Right kidney (tissue), 9 donors: ENCODE measurements around the gene MCOLN2.
A peak's percentile ranks its signal among the peaks of the same experiment; 100 is the strongest.
"Not testable (repeated sequence)": the region's sequence is repeated elsewhere in the genome, so short reads cannot be mapped to it uniquely, and the experiment has no call there.

Experiments used
- DNase-seq: peaks from one replicate; pipeline ENCODE4 v3.0.0-alpha.2; 2016
- long read RNA-seq, 8 donors: transcript quantifications; one replicate each; lab custom pipeline, GENCODE V29; 2026

Gene MCOLN2
- long read RNA-seq, donor 1, result 0 reads
- long read RNA-seq, donor 2, result 0 reads
- long read RNA-seq, donor 3, result 0 reads
- long read RNA-seq, donor 4, result 0 reads
- long read RNA-seq, donor 5, result 0 reads
- long read RNA-seq, donor 6, result 0 reads
- long read RNA-seq, donor 7, result 0 reads
- long read RNA-seq, donor 8, result 0 reads

DNA sequence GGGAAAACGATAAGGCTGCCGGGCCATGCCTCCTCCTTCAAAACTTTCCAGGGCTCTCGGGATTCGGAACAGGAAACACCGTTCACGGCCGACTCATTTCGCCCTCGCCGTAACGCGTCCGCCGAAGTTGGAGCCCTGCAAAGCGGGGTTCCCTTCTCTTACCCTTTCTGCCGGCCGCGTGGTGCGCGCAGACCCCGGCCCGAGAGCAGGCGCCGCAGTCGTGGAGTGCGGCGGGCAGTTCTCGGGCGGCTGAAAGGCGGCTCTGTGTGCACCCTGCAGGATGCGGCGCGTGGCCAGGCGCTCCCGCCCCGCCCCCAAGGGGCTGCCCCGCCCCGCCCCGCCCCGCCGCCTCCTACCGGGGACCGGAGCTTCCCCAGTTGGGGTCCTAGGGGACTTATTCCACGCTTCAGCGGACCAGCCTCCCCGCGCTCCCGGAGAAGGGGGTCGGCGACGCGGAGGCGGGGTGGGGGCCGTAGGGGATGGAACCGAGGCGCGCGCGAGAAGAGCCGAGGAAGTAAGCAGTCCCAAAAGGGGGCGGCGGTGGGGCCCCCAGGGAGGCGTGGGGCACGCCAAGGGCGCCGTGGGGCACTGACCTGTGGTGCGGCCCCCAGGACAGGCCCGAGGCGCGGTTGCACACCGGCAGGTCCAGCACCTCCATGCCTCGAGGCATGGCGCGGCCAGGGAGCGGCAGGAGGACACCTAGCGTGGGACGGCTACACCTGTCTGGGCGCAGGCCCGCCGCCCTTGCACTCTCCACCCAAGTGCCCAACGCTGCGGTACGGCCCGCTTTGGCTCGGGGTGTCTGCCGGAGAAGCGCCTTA, at the start of gene MCOLN2:
MCOLN2 (minus strand) TSS at position 268 of the 821 bp plus-strand sequence; CDS start at position 27, 241 bp downstream.
- peak; percentile 72 for DNase-seq

- DNase-seq, result no peak
These were observed 45.5 kb upstream of the MCOLN2 start for GRCh38 chr1:85042413-85042812.

DNA sequence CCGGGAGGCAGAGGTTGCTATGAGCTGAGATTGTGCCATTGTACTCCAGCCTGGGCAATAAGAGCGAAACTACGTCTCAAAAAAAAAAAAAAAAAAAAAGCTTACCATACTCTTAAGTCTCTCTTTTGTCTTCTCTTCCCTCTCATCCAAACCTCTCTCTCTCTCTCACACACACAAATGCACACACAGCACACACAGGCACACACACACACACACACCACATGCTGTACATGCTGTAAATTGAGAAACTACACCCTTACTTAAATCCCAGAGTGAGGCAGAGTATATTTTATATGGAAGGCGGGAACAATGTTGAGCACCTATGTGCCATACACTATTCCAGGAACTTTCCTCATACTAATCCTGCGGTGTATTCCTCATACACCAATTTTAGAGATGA, 44.9 kb upstream of the MCOLN2 start:
- no peak for DNase-seq

GRCh38 chr1:85033221-85033620, 36.3 kb upstream of the MCOLN2 start:
- no peak for DNase-seq

GRCh38 chr1:85030536-85030935, 33.6 kb upstream of the MCOLN2 start:
- no peak for DNase-seq

DNA sequence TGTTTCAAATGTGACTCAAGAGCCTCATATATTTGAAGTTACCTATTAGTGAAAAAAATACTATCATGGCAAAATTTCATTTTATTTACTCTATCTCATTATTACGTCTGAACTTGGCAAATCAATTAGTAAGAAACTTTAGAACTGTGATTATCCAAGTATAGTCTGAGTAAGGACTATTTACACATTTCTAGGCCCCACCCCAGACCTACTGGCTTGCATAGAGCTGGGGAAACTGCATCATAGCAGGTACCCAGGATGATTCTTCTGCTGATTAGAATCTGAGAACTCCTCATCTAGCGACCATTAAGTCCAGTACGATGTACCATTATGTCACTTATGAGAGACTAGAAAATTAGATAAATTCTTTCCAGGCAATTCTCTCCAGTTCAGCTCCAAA, 31.2 kb upstream of the MCOLN2 start:
- DNase-seq, result no peak

DNA sequence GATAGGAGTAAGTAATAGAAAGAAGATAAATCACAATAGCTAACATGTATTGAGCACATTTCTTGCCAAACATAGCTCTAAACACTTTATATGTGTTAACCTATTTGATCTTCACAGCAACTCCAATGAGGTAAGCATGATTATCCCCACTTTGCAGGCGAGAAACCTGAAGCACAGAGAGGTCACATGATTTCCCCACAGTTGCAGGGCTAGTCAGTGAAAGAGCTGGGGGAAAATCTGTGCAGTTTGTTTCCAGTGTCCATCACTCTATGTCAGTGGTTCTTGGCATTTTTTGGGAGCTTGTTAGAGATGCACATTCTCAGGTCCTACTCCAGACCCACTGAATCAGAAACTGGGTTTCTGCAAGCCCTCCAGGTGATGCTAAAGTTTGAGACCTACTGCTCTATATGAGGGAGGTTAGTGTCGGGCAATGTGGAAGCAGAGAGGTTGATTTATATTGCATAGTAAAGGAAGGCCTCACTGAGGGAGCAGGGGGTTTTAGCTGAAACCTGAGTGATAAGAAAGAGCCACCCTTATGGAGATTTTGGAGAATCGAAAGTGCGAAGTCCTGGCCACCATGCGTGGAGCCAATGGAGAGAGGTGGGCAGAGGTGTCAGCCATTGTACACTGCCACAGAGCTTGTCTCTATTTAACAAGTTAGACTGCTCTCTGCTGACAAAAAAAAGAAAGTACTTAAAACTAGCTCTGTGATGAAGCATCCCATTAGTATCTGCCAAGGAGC, 30.5 kb upstream of the MCOLN2 start:
- no peak for DNase-seq

DNA sequence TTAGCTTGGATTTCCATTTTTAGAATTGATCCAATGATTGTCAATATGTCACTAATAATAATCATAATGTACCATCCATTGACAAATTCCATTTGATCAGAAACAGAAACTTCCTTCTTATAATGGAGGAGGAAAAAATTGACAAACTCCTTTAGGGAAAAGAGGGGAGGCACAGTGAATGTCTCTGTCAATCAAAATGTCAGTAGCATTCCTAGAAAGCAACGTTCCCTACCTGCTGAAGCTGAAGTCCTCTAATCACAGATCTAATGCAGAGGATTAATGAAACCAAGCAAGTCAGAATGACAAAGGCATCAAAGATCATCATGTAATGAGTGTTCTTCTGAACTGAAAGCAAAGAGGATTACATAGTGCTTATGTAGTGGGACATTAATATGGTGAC, 29.0 kb upstream of the MCOLN2 start:
- DNase-seq, result no peak

DNA sequence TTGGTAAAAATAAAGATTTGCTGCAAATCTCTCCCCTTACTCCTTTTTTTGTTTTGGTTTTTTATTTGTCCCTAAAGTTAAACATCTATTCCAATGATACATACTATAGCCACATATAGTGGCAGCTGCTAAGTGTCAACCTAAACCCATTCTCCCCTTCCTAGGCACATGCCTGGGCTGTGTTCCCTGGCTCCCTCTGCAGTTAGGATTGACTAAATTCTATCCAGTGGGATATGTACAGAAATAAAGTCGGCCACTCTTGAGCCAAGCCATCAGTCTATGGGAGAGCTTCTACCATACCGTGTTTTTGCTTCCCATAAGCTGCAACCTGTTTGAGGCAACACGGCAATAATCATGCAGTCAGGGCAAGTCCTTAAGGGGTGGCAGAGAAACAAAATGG, 27.8 kb upstream of the MCOLN2 start:
- DNase-seq, result no peak

DNA sequence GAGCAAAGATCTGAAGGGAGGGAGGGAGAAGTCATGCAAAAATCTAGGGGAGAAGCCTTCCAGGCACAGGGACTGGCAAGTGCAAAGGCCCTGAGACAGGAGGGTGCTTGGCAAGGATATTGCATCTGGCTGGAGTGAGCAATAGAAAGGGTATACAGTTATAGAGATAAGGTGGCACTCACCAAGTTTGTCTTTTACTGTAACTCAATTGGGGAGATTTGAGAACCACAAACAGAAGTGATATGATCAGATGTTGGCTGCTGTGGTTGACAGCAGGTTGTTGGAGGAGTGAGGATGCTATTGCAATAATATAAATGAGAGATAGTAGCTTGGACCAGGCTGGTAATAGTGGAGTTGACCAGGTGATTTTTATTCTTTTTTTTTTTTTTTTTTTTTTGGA, 25.8 kb upstream of the MCOLN2 start:
- no peak for DNase-seq

- DNase-seq, result no peak
These were observed 23.1 kb upstream of the MCOLN2 start for GRCh38 chr1:85019994-85020393.

- no peak for DNase-seq
These were observed 18.9 kb upstream of the MCOLN2 start for GRCh38 chr1:85015826-85016225.

DNA sequence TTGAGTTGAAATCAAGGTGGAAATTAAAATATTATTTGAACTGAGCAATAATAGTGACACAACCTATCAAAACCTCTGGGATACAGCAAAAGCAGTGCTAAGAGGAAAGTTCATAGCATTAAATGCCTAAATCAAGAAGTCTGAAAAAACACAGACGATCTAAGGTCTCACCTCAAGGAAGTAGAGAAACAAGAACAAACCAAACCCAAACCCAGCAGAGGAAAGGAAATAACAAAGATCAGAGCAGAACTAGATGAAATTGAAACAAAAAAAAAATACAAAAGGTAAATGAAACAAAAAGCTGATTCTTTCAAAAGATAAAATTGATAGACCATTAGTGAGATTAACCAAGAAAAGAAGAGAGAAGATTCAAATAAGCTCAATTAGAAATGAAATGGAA, 8.7 kb upstream of the MCOLN2 start:
- not testable (repeated sequence) for DNase-seq

DNA sequence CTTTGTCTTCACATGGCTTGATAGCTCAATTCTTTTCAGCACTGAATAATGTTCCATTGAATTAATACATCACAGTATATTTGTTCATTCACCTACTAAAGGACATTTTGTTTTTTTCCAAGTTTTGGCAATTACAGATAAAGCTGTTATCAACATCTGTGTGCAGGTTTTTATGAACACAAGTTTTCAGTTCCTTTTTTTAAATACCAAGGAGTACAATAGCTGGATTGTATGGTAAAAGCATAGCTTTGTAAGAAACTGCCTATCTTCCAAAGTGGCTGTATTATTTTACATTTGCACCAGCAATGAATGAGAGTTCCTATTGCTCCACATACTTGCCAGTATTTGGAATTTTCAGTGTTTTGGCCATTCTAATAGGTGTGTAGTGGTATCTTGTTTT, 4.8 kb upstream of the MCOLN2 start:
- no peak for DNase-seq

GRCh38 chr1:84998642-84999280, 1.8 kb upstream of the MCOLN2 start:
- peak; percentile 9 for DNase-seq

DNA sequence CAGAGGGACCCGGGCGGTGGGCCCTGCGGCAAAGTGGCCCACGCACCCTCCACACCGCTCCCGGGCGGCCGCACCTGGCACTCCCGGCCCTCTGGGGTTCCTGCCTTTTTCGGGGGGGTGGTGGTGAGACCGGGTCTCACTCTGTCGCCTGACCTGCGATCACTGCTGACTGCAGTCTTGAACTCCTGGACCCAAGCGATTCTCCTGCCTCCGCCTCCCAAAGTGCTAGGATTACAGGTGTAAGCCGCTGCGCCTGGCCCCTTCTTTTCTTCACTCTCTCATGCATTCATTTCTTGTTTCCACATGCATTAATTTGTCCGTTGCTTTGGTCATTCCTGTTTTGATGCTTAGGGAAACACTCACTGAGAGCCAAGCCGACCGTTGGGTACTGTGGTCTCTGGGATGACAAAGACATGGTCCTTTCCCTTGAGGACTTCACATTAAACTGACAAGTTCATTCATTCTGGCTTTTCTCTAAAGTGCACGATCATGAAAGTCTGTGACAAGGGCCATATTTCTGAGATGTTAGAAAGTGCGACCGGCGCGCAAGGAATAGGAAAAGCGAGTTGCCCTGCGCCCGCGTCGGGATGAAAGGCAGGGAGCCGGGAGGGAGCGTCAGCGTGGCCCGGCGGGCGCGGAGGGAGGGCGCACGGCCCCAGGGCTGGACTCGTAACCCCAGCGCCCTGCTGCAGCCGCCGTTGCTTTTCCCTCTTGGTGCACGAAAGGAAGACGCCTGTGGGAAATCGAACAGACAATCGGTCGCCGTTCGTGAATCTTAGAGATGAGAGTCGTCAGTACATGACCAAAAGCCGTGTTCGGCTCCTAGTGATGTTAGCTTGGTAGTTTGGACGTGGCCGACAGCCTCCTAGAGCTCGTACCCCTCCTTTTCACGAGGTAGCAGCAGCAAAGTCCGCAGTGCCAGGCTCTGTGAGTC, 1.0 kb upstream of the MCOLN2 start:
- peak; percentile 69 for DNase-seq

- no peak for DNase-seq
These were observed 1.2 kb downstream of the MCOLN2 start for GRCh38 chr1:84995484-84996334.

DNA sequence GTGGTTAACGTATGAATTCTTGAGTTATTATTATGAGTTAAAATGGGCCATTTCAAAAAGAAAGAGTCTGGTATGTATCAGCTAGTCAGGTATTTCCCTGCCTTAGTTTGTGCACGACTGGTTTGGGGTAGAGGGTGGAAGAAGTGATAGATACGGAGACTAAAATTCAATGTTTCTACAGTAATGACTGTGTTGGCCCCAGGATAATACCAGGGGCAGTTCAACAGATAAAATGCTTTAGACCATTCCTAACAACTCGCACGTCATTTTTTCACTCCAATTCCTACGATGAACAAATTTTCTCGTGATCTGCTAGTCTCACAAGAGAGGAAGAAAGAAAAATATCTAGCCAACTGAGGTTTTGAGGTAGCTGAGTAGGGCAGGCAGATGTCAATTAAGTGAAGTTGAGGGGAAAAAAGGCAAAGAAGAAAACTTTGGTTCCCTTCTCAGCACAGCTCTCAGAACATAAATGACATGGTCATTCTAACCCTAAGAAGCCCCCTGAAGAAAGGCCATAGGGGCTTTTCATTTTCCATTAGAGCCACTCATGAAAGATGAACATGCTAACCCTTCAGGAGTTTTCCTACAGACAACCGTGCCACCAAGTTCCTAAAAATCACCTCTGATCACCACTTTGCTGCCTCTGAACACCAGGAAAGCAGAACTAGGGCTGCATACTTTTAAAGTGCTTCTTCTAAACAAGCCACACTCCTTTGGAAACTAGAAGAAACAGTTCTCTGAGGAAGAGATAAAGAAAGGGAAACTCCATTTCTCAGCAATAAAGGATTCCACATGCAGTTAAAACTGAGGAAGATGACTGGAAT, 5.6 kb downstream of the MCOLN2 start:
- no peak for DNase-seq

- no peak for DNase-seq
These were observed 8.3 kb downstream of the MCOLN2 start for GRCh38 chr1:84988588-84988987.

- not testable (repeated sequence) for DNase-seq
These were observed 10.4 kb downstream of the MCOLN2 start for GRCh38 chr1:84986561-84986960.
